Thoracic aorta (tissue), 2 donors: ENCODE data around the gene SLC7A7. TPM values are rescaled to one million over a fixed set of nuclear protein-coding genes. Genes with fewer than 3 reads are reported as not detected.

Experiments used
- ATAC-seq: fragments of 150-250 bp; one replicate; pipeline ENCODE4 v1.8.0; 2017; ENCODE audit warnings: low read depth; ENCODE audit not compliant: insufficient number of reproducible peaks, low FRiP score
- DNase-seq: peaks from one replicate; pipeline ENCODE4 v3.0.0-alpha.2; 2020; ENCODE audit warnings: low spot score
- H3K27ac ChIP-seq, 2 donors: fragments of 200-600 bp; sonication (generic); 1 replicate in 1 of 2; 2 replicates in 1 of 2; pipeline ENCODE4 v1.5.1; 2016; ENCODE audit warnings: mild to moderate bottlenecking in 2 of 2, moderate library complexity in 2 of 2
- H3K27me3 ChIP-seq: fragments of 200-600 bp; sonication (generic); replicated peaks from 2 replicates; pipeline ENCODE4 v1.6.0; 2016; ENCODE audit warnings: mild to moderate bottlenecking; ENCODE audit not compliant: insufficient read depth
- H3K36me3 ChIP-seq: fragments of 200-600 bp; sonication (generic); one replicate; pipeline ENCODE4 v1.5.1; 2016
- H3K4me1 ChIP-seq, 2 donors: fragments of 200-600 bp; sonication (generic); 1 replicate in 1 of 2; 2 replicates in 1 of 2; pipeline versions ENCODE4 v1.5.1 to v1.6.0; 2016; ENCODE audit warnings: low read depth in 2 of 2, mild to moderate bottlenecking in 1 of 2; ENCODE audit not compliant: control insufficient read depth in 1 of 2
- H3K4me3 ChIP-seq: fragments of 200-600 bp; sonication (generic); 2 replicates; pipeline ENCODE4 v1.5.1; 2016; ENCODE audit warnings: mild to moderate bottlenecking
- H3K9me3 ChIP-seq: fragments of 200-600 bp; sonication (generic); 2 replicates; pipeline ENCODE4 v1.5.1; 2016
- CTCF ChIP-seq: fragments of 200-600 bp; sonication (generic); IDR thresholded peaks from one replicate; pipeline ENCODE4 v1.5.1; 2019; ENCODE audit warnings: antibody characterized with exemption
- total RNA-seq, 2 donors: library from RNA; depleted of rRNA; stranded (reverse); fragments of >200 nt; gene quantifications; one replicate each; pipeline versions ENCODE4 v1.1.0 to v1.2.3, GENCODE V29; 2016

Gene SLC7A7
- total RNA-seq, 2 donors from 2014 or later = 34.4 to 38.5 TPM

GRCh38 chr14:22824711-22825359, 9.6 kb upstream of the SLC7A7 start:
- Histone ChIP-seq H3K4me3 (no peak overlapping the region), H3K36me3 (no peaks in the 10 kb centered on the region), H3K9me3 (no peaks in the 10 kb centered on the region), H3K27ac (no peak overlapping the region), H3K27me3 (no peaks in the 10 kb centered on the region), H3K4me1 (peaks cover 3 to 27% of the 10 kb centered on the region in 2 donors)
- no peak for TF ChIP-seq CTCF
- DNase-seq = no peak
- no peak for ATAC-seq

GRCh38 chr14:22822571-22823098, 7.4 kb upstream of the SLC7A7 start:
- no peaks in the 10 kb centered on the region for H3K36me3 ChIP-seq
- peak overlapping the region; percentile 60 to 66 for H3K27ac ChIP-seq
- peak; percentile 38 for ATAC-seq
- no peaks in the 10 kb centered on the region for H3K9me3 ChIP-seq
- H3K4me3 ChIP-seq = peak overlapping the region; percentile 72
- H3K4me1 ChIP-seq = peaks cover 11 to 45% of the 10 kb centered on the region in 2 donors
- no peak for DNase-seq
- TF ChIP-seq CTCF = peak; percentile 83
- H3K27me3 ChIP-seq = no peaks in the 10 kb centered on the region

GRCh38 chr14:22822016-22822570, 6.9 kb upstream of the SLC7A7 start:
- Histone ChIP-seq H3K4me3 (peak overlapping the region; percentile 72), H3K4me1 (peaks cover 11 to 47% of the 10 kb centered on the region in 2 donors), H3K36me3 (no peaks in the 10 kb centered on the region), H3K27me3 (no peaks in the 10 kb centered on the region), H3K27ac (peak overlapping the region; percentile 60 to 66), H3K9me3 (no peaks in the 10 kb centered on the region)
- DNase-seq (no peak), ATAC-seq (no peak)
- no peak for TF ChIP-seq CTCF

GRCh38 chr14:22821193-22822015, 6.2 kb upstream of the SLC7A7 start:
- no peak for ATAC-seq
- peaks cover 11 to 47% of the 10 kb centered on the region in 2 donors for H3K4me1 ChIP-seq
- no peak for DNase-seq
- no peaks in the 10 kb centered on the region for H3K27me3 ChIP-seq
- no peak for TF ChIP-seq CTCF
- no peaks in the 10 kb centered on the region for H3K36me3 ChIP-seq
- H3K27ac ChIP-seq = peak overlapping the region in 1 of 2 donors; percentile 10
- no peak overlapping the region for H3K4me3 ChIP-seq
- no peaks in the 10 kb centered on the region for H3K9me3 ChIP-seq

GRCh38 chr14:22820731-22821130, 5.5 kb upstream of the SLC7A7 start:
- Histone ChIP-seq H3K27ac (peak overlapping the region in 1 of 2 donors; percentile 90), H3K4me1 (peaks cover 11 to 47% of the 10 kb centered on the region in 2 donors), H3K27me3 (no peaks in the 10 kb centered on the region), H3K4me3 (no peak overlapping the region), H3K9me3 (no peaks in the 10 kb centered on the region), H3K36me3 (no peaks in the 10 kb centered on the region)
- DNase-seq = no peak
- TF ChIP-seq CTCF = no peak
- ATAC-seq = no peak
